NCI-H1436 treated with DMSO at 0.1 percent for 48 hours (cell line): ENCODE measurements around the gene NBAS.
"Not testable (repeated sequence)": the region's sequence is repeated elsewhere in the genome, so short reads cannot be mapped to it uniquely, and the experiment has no call there.

Source experiments
- DNase-seq: peaks from one replicate; lab custom pipeline; 2025; lab: John Stamatoyannopoulos, UW

NBAS gene

DNA sequence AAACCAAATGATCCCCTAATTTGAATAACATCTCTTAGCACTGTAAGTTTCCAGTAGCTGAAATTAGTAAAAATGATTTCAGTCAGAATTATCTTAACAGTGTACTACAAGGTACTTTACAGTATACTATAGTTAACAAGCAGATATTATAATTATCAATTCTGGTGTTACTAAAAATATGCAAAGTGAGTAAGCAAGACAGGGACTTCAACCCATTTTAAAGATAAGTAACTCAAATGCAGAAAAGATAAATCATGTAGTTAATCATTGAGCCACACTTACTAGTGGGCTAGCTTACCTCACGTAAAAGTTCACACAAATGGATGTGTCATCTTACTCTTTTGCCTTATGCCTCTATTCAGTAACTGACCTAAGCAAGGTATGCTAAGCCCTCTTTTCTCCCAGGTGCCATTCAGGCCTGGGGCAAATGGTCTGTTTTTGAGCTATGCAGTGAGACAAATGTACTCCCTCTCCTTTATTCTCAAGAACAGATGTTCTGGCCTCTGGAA, 101.0 kb downstream of the NBAS start:
- no peak for DNase-seq

DNA sequence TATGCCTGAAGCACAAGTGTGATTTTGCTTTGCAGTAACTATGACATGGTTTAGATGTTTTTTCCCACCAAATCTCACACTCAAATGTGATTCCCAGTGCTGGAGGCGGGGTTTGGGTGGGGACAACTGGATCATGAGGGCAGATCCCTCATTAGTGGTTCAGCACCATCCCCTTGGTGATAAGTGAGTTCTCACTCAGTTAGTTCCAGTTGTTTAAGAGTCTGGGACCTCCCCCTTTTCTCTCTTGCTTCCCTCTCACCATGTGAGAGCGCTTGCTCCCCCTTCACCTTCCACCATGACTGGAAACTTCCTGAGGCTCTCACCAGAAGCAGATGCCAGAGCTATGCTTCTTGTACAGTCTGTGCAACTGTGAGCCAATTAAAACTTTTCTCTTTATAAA, 102.9 kb downstream of the NBAS start:
- no peak for DNase-seq

DNA sequence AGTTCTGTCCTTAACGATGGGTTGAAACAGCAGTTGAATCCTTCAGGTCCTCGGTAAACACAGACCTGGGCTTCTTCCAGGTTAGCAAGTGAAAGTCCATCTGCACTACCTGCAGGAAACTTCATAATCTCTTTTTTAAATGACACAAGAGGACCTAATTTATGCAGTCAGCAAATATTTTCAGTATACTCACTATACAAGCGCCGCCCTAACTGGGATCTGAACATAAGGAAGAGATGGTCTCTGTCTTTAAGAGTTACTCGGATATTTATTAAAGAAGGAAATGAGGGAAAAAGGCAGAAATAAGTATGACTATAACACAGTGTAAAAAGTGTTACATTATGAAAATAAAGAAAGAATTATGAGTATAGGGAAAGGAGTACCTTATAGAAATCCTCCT, 103.3 kb downstream of the NBAS start:
- DNase-seq, result no peak

DNA sequence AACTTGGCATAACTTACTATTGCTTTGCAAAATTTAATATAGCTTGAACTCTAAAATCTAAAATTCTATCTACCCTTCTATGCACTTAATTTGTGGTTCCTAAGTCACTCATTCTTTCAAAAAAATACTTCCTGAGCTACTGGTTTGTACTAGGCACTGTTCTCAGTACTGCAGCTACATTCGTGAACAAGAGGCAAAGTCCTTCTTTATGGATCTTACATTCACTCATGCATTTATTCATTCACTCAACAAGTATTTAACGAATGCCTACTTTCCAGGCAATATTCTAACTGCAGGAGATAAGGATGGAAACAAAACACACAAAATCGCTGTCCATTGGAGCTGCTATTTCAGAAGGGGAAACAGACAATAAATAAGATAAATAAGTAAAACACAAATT, 104.8 kb downstream of the NBAS start:
- no peak for DNase-seq

DNA sequence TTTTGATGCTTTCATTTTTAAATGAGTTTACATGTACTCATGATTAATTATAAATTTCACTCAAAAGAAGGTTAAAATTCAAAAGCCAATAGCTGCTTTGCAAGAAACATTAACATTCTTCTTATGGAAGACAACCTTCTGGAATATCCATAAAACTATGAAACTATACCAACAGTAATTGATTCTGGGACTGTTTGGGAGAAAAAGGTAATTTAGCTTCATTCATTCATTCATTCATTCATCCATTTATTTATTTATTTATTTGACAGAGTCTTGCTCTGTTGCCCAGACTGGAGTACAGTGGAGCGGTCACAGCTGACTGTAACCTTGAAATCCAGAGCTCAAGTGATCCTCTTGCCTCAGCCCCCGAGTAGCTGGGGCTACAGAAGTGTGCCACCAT, 110.3 kb downstream of the NBAS start:
- no peak for DNase-seq

DNA sequence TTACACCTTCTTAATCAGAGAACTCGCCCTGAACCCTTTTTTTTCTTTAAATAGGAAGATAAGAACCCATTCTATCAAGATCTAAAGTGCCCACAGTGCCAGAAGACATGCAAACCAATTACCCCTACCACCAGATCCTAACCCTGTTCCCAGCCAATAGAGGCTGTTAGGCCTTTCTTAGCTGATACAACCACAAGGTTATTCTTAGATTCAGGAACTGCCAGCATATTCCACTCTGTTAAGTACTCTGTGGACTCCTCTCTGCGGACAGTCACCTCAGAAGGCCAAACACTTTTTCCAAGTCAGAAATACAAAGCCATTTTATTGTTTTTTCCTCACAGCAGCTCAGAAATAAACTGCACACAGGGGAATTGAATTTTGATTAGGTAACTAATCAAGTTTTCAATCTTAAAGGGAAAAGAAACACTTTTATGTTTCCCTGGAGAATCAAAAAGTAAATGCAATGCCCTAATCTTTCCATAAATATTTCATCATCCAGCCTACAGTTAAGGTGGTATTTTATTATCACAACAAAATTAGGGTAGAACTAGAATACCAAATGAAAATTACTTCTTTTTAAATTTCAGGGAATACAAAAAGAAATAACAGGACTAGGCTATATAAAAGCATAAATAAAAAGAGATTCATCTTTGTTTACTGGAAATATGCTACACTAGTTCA, 111.4 kb downstream of the NBAS start:
- no peak for DNase-seq

DNA sequence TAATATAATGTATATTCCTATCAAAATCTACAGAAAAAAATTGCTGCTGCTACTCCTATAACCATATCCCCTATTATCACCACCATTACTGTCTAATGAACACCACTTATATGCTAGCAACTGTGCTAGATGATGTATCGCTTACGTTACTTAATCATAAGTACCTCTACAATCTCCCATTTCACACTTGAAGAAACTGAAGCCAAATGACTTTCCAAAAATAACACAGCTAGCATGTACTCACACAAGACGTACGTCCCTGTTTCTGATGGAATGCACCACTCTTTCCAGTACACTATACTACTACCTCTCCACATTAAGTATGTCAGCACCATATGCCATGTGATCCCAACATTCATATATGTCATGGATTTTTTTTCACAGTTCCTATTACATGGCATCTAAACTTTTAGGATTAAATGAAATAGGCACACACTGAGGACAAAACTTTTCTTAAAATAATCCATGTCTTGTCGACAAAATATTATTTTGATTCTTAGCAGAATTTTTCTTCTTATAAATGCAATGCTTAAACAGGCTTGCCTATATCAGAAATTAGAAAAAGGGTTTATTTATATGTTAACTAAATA, 112.8 kb downstream of the NBAS start:
- DNase-seq, result no peak

DNA sequence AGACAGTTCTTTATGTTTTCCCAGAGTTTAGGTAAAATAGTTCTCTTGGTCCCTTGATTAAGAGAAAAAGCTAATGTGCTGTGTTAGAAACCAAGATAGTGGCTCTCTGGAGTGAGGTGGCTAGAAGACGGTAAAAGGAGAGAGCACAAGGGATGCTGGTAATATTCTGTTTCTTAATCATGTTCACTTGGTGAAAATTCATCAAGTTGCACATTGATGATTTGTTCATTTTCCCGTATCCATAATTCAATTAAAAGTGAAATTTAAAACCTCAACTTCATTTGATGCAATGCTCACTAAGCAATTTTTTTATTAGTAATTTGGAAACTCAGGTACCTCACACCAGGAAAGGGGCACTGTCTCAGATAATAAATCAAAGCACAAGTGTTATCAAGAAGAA, 113.8 kb downstream of the NBAS start:
- DNase-seq, result no peak

DNA sequence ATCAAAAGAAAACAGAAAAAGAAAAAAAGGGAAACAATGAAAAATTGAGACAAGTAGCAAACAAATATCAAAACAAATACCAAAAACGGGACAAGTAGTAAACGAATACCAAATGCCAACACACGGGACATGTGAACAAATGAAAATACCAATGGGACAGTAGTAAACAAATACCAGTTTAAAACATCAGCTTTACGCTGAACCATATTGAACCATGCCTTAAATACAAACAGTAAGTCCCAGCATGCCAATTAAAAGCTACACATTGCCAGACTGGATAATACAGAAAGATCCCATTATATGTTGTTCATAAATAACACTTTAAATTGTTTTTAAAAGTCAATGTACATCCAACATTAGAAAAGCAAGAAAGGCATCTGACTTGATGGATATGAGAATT, 114.2 kb downstream of the NBAS start:
- DNase-seq, result no peak

DNA sequence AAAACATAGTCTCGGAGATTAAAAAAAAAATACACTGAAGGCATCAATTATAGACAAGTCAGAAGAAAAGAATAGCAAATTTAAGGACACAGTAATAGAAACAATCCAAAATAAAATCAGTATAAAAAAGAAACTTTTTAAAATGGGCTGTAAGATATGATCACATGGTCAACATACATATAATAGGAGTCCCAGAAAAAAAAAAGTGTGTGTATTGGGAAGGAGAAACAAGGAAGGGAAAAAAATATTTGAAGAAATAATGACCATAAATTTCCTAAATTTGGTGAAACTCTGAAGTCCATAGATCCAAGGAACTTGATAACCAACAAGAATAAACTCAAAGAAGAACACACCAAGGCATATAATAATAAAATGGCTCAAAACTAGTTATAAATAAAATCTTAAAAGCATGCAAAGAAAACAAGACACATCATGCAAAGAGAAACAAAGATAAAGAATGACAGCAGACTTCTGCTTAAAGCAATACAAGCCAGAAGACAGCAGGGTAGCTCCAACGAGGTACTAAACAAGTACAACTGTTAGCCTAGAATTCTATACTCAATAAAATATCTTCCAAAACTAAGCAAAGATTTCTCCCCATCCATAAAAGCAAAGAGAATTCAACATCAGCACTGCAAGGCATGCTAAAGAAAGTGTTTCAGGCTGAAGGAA, 115.1 kb downstream of the NBAS start:
- no peak for DNase-seq

DNA sequence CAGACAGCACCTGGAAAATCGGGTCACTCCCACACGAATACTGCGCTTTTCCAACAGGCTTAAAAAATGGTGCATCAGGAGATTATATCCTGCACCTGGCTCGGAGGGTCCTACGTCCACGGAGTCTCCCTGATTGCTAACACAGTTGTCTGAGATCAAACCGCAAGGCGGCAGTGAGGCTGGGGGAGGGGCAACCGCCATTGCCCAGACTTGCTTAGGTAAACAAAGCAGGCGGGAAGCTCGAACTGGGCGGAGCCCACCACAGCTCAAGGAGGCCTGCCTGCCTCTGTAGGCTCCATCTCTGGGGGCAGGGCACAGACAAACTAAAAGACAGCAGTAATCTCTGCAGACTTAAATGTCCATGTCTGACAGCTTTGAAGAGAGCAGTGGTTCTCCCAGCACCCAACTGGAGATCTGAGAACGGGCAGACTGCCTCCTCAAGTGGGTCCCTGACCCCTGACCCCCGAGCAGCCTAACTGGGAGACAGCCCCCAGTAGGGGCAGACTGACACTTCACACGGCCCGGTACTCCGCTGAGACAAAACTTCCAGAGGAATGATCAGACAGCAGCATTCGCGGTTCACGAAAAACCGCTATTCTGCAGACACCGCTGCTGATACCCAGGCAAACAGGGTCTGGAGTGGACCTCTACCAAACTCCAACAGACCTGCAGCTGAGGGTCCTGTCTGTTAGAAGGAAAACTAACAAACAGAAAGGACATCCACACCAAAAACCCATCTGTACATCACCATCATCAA, 121.2 kb downstream of the NBAS start:
- DNase-seq, result not testable (repeated sequence)

DNA sequence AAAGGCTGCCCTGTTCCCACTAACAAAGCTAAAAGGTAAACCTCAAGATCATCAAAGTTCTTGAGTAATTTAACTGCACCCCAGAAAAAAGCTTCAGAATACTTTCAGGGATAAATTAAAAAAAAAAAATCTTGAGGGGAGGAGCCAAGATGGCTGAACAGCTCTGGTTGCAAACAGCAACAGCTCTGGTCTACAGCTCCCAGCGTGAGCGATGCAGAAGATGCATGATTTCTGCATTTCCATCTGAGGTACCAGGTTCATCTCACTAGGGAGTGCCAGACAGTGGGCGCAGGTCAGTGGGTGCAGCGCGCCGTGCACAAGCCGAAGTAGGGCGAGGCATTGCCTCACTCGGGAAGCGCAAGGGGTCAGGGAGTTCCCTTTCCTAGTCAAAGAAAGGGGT, 121.8 kb downstream of the NBAS start:
- DNase-seq, result not testable (repeated sequence)

DNA sequence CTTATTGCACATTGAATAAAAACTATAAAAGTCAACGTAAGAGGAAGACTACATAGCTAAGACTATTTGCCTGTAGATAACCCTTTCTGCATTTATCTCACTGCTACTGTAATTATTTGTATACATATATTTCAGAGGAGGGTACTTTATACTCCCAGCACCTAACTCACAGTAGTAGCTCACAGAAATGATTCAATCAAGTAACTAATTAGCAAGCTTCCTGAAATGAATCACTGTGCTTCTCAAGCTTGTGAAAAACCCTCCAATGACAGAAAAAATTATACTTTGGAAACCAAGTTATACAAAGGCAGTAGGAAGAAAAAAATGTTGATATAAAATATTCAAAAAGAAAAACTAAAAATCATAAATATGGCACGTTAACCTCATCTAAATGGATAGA, 124.9 kb downstream of the NBAS start:
- DNase-seq, result no peak

DNA sequence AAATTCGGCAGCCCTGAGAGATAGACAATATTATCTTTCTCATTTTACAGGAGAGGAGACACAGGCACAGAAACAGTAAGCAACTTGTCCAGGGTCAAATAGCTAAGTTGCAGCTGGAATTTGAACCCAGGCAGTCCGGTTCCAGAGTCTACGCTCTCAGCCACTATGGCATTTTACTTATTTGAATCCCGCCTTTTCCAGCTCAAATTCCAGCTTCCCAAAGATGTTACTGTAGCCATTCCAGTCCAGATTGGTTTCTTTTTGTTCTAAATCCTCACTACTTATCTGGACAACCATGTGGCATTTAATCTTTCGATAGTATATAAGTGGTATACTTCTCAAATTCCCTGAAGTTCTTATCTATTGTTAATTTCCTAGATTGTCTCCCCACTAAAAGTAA, 125.7 kb downstream of the NBAS start:
- DNase-seq, result no peak

DNA sequence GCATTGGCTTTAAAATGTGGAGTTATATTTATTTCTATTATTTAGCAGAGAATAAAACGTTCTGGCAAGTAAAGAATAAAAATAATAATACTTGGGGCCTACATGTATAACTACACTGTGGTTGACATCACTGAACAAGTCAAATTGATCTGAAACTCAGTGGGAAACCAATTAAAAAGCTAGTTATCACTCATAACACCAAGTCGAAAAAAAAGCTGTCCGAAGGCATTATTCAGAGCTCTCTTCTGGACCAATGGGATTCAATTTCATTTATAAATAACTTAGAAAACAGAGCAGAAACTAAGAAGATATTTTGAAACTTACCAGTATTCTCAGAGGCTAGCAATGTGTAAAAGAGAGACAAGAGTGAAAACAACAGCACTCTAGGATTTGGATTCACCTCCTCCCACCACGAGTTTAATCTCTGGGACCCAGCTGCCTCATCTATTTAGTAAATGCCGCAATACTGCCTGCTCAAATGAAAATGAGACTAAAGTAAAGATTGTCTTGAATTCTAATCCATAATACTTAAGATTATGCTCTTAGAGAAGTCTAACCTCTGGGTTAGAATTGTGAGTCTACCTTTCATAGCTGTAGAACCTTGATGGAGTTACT, 128.4 kb downstream of the NBAS start:
- DNase-seq, result no peak

DNA sequence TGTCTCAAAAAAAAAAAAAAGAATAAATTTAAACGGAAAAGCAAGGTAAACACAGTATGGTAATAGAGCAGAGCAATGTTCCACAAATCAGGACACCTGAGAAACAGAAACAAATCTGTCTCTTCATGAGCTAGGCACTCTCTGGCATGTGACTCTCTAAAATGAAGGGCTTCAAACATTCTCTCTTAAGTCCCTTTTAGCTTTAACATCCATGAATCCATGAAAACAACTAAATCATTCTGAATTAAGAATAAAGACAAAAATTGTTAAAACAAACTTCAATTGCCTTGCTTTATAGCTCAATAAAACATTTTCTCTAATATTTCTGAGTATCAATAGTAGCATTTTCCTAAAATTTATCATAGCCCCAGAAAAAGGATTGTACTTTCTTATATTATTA, 132.1 kb downstream of the NBAS start:
- DNase-seq, result no peak

DNA sequence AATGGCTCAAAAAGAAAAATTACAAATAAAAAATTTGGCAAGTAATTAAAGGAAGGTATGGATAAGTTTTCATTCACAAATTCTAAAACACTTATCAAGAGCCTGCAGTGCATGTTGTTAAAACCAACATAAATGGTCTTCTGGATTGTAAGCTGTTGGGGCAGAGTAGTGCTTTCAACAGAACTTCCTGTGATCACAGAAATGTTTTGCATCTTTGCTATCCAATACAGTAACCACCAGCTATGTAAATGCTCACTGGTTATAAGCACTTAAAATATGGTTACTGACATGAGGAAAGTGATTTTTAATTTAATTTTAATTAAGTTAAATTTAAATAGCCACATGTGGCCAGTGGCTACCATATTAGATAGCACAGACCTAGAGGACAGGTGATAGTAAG, 133.1 kb downstream of the NBAS start:
- DNase-seq, result no peak

DNA sequence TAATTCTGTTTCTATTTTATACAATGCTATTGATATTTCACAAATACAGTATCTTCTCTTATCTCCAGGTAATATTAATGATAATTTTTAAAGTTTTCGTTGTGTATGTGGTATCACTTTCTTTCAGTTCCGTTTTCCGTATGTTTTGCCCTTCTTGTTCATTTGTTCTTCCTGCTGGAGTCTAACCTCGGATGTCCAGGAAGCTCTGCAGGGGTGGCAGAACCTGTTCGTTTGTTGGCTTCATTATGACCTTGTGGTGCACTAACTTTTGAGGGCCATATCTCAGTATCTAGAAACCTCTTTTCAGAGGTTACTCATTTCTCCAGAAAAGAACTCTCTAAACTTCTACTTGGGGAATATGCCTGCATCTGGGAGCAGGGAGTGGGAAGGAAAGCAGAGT, 134.5 kb downstream of the NBAS start:
- no peak for DNase-seq

DNA sequence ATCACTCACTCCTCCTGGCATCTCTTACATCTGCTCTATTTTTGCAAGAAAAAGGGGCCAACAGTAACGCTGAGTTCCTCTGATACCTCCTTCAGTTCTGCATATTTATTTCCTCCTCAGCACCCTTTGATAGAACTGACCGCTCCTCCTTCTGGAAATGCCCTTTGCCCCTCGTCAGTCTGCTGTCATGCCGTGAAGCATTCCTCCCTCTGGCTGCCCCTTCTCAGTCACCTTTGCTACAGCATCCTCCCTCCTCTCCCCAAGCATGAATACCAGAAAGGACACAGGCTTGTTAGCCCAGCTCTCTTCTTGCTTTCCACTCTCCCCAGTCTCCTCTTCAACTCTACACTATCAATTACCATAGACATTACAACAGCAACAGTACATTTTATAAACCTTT, 135.4 kb downstream of the NBAS start:
- no peak for DNase-seq

DNA sequence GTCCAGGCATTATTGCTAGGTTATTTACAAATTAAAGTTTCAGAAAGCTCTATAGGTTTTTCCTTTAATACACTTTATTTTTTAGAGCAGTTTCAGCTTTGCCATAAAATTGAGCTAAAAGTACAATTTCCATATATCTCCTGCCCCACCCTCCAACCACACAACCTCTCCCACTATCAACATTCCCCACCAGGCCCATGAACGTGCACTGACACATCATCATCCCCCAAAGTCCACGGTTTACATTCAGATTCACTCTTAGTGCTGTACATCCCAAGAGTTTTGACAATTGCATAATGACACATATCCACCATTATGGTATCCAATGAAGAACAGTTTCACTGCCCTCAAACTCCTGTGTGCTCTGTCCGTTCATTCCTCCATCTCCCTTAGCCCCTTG, 139.4 kb downstream of the NBAS start:
- no peak for DNase-seq

DNA sequence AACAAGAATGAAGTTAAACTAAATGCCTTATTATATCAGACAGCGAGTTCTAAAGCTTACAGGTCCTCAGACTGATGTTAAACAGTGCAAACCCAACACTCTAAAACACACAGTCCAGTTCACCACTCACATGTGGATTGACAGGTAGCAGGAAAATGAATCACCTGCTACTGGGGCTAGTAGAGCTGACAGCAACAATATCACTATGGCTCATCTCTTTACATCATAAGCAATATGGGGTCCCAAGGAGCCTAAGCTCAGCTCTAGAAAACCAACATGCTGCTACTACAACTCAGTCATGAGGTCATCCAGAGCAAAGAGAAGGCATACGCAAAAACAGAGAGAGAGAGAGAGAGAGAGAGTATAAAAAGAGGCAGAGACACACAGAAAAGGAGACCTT, 145.4 kb downstream of the NBAS start:
- DNase-seq, result no peak

DNA sequence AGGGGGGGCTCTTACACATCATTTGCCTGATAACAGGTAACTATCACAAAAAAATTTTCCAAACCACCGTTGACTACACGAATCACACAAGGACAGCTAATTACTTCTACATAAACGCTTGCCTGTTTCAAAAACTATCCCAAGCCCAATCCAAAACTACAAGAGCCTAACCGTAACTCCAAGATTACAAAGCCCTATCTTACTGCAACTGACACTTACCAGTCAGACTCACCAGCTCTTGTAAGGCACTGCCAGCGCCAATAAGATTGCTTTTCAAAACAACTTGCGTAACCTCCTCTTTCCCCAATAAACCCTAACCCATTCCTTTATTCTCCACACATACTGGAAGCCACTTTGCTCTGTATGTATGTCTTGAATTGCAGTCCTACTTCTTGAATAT, 148.4 kb downstream of the NBAS start:
- DNase-seq, result no peak
